ENCODE measurements around the gene GLTPD2. TPM values are rescaled to one million over a fixed set of nuclear protein-coding genes. Genes with fewer than 3 reads are reported as not detected.

Gene GLTPD2
- total RNA-seq, 1 donor from 2014 or later, result not detected

Other genes with a start within 250 kb of the GLTPD2 start
- gene MYBBP1A, start 233.6 kb upstream of the GLTPD2 start, total RNA-seq, result 28.5 TPM
- not detected for gene GGT6, start 228.4 kb upstream of the GLTPD2 start, total RNA-seq
- gene SMTNL2, start 204.4 kb upstream of the GLTPD2 start, total RNA-seq, result 3.7 TPM
- gene ALOX15, start 147.3 kb upstream of the GLTPD2 start, total RNA-seq, result not detected
- 33.5 TPM for gene PELP1, start 84.8 kb upstream of the GLTPD2 start, total RNA-seq
- 10.5 TPM for gene ARRB2, start 78.3 kb upstream of the GLTPD2 start, total RNA-seq
- 5.6 TPM for gene MED11, start 57.5 kb upstream of the GLTPD2 start, total RNA-seq
- gene ZMYND15, start 49.1 kb upstream of the GLTPD2 start, total RNA-seq, result 0.31 TPM
- gene CXCL16, start 49.0 kb upstream of the GLTPD2 start, total RNA-seq, result 1.2 TPM
- gene TM4SF5, start 17.1 kb upstream of the GLTPD2 start, total RNA-seq, result not detected
- 0.62 TPM for gene VMO1, start 2.6 kb upstream of the GLTPD2 start, total RNA-seq
- gene PSMB6, start 7.2 kb downstream of the GLTPD2 start, total RNA-seq, result 64.4 TPM
- gene PLD2, start 18.2 kb downstream of the GLTPD2 start, total RNA-seq, result 6.1 TPM
- 18.4 TPM for gene MINK1, start 44.4 kb downstream of the GLTPD2 start, total RNA-seq
- 6.9 TPM for gene C17orf107, start 110.6 kb downstream of the GLTPD2 start, total RNA-seq
- gene CHRNE, start 114.1 kb downstream of the GLTPD2 start, total RNA-seq, result 0.62 TPM
- not detected for gene GP1BA, start 143.3 kb downstream of the GLTPD2 start, total RNA-seq
- gene SLC25A11, start 151.1 kb downstream of the GLTPD2 start, total RNA-seq, result 44.6 TPM
- gene RNF167, start 151.3 kb downstream of the GLTPD2 start, total RNA-seq, result 10.3 TPM
- gene PFN1, start 159.6 kb downstream of the GLTPD2 start, total RNA-seq, result 53.0 TPM
- gene ENO3, start 162.2 kb downstream of the GLTPD2 start, total RNA-seq, result 2.3 TPM
- gene SPAG7, start 178.9 kb downstream of the GLTPD2 start, total RNA-seq, result 21.1 TPM
- gene CAMTA2, start 198.7 kb downstream of the GLTPD2 start, total RNA-seq, result 5.1 TPM
- 0.31 TPM for gene INCA1, start 208.6 kb downstream of the GLTPD2 start, total RNA-seq
- gene KIF1C, start 209.0 kb downstream of the GLTPD2 start, total RNA-seq, result 12.5 TPM
- not detected for gene SLC52A1, start 246.5 kb downstream of the GLTPD2 start, total RNA-seq

Data from occipital lobe (tissue), 1 donor.